H1 (cell line): ENCODE results near the gene GPR137. TPM values are rescaled to one million over a fixed set of nuclear protein-coding genes. Genes with fewer than 3 reads are reported as not detected.

Experiments
- CTCF ChIA-PET: fragments of 300-600 bp; sonication (Branson Sonifier 250); formaldehyde crosslinking; loops from one replicate; lab custom pipeline; 2021; ENCODE audit not compliant: partially characterized antibody; lab: Charles Lee
- POLR2A ChIA-PET: fragments of 300-600 bp; sonication (Branson Sonifier 250); formaldehyde crosslinking; loops from one replicate; lab custom pipeline; 2021; ENCODE audit warnings: inconsistent platforms; ENCODE audit not compliant: partially characterized antibody; lab: Charles Lee
- DNase-seq, 2 experiments: peaks; one replicate each; pipeline versions ENCODE4 v3.0.0 to v3.0.0-alpha.2; 2010 to 2022; ENCODE audit warnings: low spot score in 2 of 2, low read depth in 1 of 2, mixed read lengths in 1 of 2
- FAIRE-seq: peaks from 2 replicates; lab custom pipeline; 2011; peaks lifted over from hg19 to GRCh38; lab: Jason Lieb, UNC
- H2AFZ ChIP-seq: 2 replicates; pipeline ENCODE4 v1.8.1; 2012; ENCODE audit warnings: low read length, inconsistent platforms
- H2AK5ac ChIP-seq: 2 replicates; pipeline ENCODE4 v1.6.1; 2013; ENCODE audit warnings: low read depth, low read length
- H2BK120ac ChIP-seq: replicated peaks from 2 replicates; pipeline ENCODE3; 2013; ENCODE audit warnings: low read depth, low read length, inconsistent platforms
- H2BK12ac ChIP-seq: 2 replicates; pipeline ENCODE4 v1.6.1; 2013; ENCODE audit warnings: low read depth, low read length
- H2BK15ac ChIP-seq: 2 replicates; pipeline ENCODE4 v1.6.1; 2013; ENCODE audit warnings: low read length
- H2BK20ac ChIP-seq: 2 replicates; pipeline ENCODE4 v1.6.1; 2013; ENCODE audit warnings: low read length
- H2BK5ac ChIP-seq: 2 replicates; pipeline ENCODE4 v1.6.1; 2013; ENCODE audit warnings: low read depth, low read length
- H3K14ac ChIP-seq: 2 replicates; pipeline ENCODE4 v1.6.1; 2013; ENCODE audit warnings: inconsistent platforms; ENCODE audit not compliant: insufficient read length
- H3K18ac ChIP-seq: 2 replicates; pipeline ENCODE4 v1.6.1; 2013; ENCODE audit warnings: low read length; ENCODE audit errors: extremely low read depth
- H3K23ac ChIP-seq: 2 replicates; pipeline ENCODE4 v1.6.1; 2013; ENCODE audit warnings: inconsistent platforms; ENCODE audit not compliant: insufficient read length
- H3K23me2 ChIP-seq: 2 replicates; pipeline ENCODE4 v1.6.1; 2013; ENCODE audit warnings: low read depth, low read length
- H3K27ac ChIP-seq: 2 replicates; pipeline ENCODE4 v1.6.1; 2011; ENCODE audit warnings: low read depth, low read length, inconsistent platforms
- H3K27me3 ChIP-seq, 4 experiments: replicated peaks in 1 of 4; 1 replicate in 1 of 4; 2 replicates in 3 of 4; pipeline versions ENCODE4 v1.6.1 to v1.8.1; 2011 to 2013; ENCODE audit warnings: low read length in 3 of 4, mild to moderate bottlenecking in 3 of 4, inconsistent platforms in 2 of 4, mixed read lengths in 2 of 4, moderate library complexity in 1 of 4; ENCODE audit not compliant: control insufficient read depth in 3 of 4, insufficient read depth in 3 of 4; ENCODE audit errors: extremely low read depth in 1 of 4
- H3K36me3 ChIP-seq, 4 experiments: 2 replicates each; pipeline versions ENCODE4 v1.6.1 to v1.8.1; 2011 to 2013; ENCODE audit warnings: mild to moderate bottlenecking in 4 of 4, low read length in 3 of 4, moderate library complexity in 2 of 4, control low read depth in 1 of 4, inconsistent platforms in 1 of 4; ENCODE audit not compliant: insufficient read depth in 4 of 4, control insufficient read depth in 2 of 4
- H3K4ac ChIP-seq: replicated peaks from 2 replicates; pipeline ENCODE3; 2013; ENCODE audit warnings: low read length, low read depth, mixed read lengths, inconsistent platforms; ENCODE audit not compliant: insufficient read length
- H3K4me1 ChIP-seq, 4 experiments: replicated peaks in 1 of 4; 1 replicate in 1 of 4; 2 replicates in 3 of 4; pipeline versions ENCODE4 v1.6.1 to v1.8.1; 2011 to 2013; ENCODE audit warnings: low read length in 3 of 4, inconsistent platforms in 2 of 4, mixed read lengths in 1 of 4; ENCODE audit not compliant: insufficient read depth in 4 of 4, control insufficient read depth in 3 of 4
- H3K4me2 ChIP-seq, 2 experiments: 2 replicates each; pipeline versions ENCODE4 v1.6.1 to v1.8.1; 2011 to 2013; ENCODE audit warnings: low read depth in 2 of 2, low read length in 2 of 2, control low read depth in 1 of 2, inconsistent platforms in 1 of 2, mild to moderate bottlenecking in 1 of 2; ENCODE audit not compliant: insufficient read depth in 1 of 2
- H3K4me3 ChIP-seq, 4 experiments: fragments of 200-600, 300-600 bp in 1 of 4; sonication (generic), shearing (Covaris generic), sonication (Bioruptor Twin) in 1 of 4; 2 replicates each; pipeline versions ENCODE4 v1.5.1 to v1.8.1; 2011 to 2016; ENCODE audit warnings: low read length in 4 of 4, low read depth in 3 of 4, control low read depth in 2 of 4, inconsistent platforms in 2 of 4, mild to moderate bottlenecking in 2 of 4, mixed read lengths in 1 of 4, moderate library complexity in 1 of 4; ENCODE audit not compliant: insufficient read depth in 2 of 4; ENCODE audit errors: extremely low read depth in 1 of 4
- H3K56ac ChIP-seq: replicated peaks from 2 replicates; pipeline ENCODE3; 2013; ENCODE audit warnings: low read depth, mild to moderate bottlenecking, mixed read lengths, low read length, inconsistent platforms; ENCODE audit not compliant: insufficient read length
- H3K79me1 ChIP-seq: 2 replicates; pipeline ENCODE4 v1.6.1; 2013; ENCODE audit warnings: low read depth, low read length, control low read depth
- H3K79me2 ChIP-seq, 2 experiments: 2 replicates each; pipeline versions ENCODE4 v1.6.1 to v1.8.1; 2012 to 2013; ENCODE audit warnings: low read length in 2 of 2, mild to moderate bottlenecking in 2 of 2, inconsistent platforms in 1 of 2; ENCODE audit not compliant: insufficient read depth in 2 of 2, control insufficient read depth in 1 of 2
- H3K9ac ChIP-seq, 4 experiments: replicated peaks in 1 of 4; 1 replicate in 1 of 4; 2 replicates in 3 of 4; pipeline versions ENCODE4 v1.6.1 to v1.8.1; 2011 to 2013; ENCODE audit warnings: low read depth in 3 of 4, low read length in 3 of 4, control low read depth in 2 of 4, mild to moderate bottlenecking in 2 of 4, moderate library complexity in 2 of 4, inconsistent platforms in 1 of 4; ENCODE audit errors: extremely low read depth in 1 of 4
- H3K9me3 ChIP-seq, 2 experiments: 2 replicates each; pipeline versions ENCODE4 v1.6.1 to v1.8.1; 2012 to 2013; ENCODE audit warnings: mild to moderate bottlenecking in 2 of 2, moderate library complexity in 2 of 2, control low read depth in 1 of 2, inconsistent platforms in 1 of 2, low read depth in 1 of 2, low read length in 1 of 2, mixed read lengths in 1 of 2; ENCODE audit not compliant: insufficient read depth in 2 of 2
- H4K20me1 ChIP-seq, 2 experiments: replicated peaks in 1 of 2; 2 replicates each; pipeline versions ENCODE3 to v1.8.1; 2011 to 2013; ENCODE audit warnings: inconsistent platforms in 2 of 2, low read length in 2 of 2, mild to moderate bottlenecking in 1 of 2; ENCODE audit not compliant: insufficient read depth in 2 of 2, control insufficient read depth in 1 of 2
- H4K5ac ChIP-seq: 2 replicates; pipeline ENCODE4 v1.6.1; 2013; ENCODE audit warnings: low read length, low read depth, mixed read lengths, inconsistent platforms; ENCODE audit not compliant: insufficient read length
- H4K8ac ChIP-seq: 2 replicates; pipeline ENCODE4 v1.8.0; 2013; ENCODE audit warnings: mild to moderate bottlenecking, moderate library complexity, low read length, inconsistent platforms; ENCODE audit not compliant: insufficient read depth; ENCODE audit errors: extremely low read depth
- H4K91ac ChIP-seq: replicated peaks from 2 replicates; pipeline ENCODE3; 2013; ENCODE audit warnings: low read length, mixed read lengths, inconsistent platforms; ENCODE audit not compliant: insufficient read length
- KDM1A ChIP-seq: fragments of 200-600, 300-600 bp; sonication (generic); IDR thresholded peaks from 2 replicates; pipeline ENCODE4 v1.7.1; 2016; ENCODE audit warnings: mild to moderate bottlenecking, low read length, borderline replicate concordance
- SAP30 ChIP-seq: fragments of 300-600 bp; sonication (generic); IDR thresholded peaks from 2 replicates; pipeline ENCODE4 v1.7.1; 2012; ENCODE audit warnings: low read length, moderate library complexity, mild to moderate bottlenecking, inconsistent platforms; ENCODE audit not compliant: insufficient read depth, insufficient replicate concordance
- WGBS, 2 experiments: shearing (Covaris generic) in 1 of 2; methylation state at CpG; one replicate each; pipeline versions ENCODE4 v1.1.6 to v1.1.7; 2013 to 2015; ENCODE audit warnings: low lambda C conversion rate in 2 of 2, mixed read lengths in 2 of 2, inconsistent platforms in 1 of 2, low coverage in 1 of 2, missing lambda C conversion rate in 1 of 2; ENCODE audit not compliant: insufficient replicate concordance in 2 of 2, insufficient coverage in 1 of 2, insufficient read length in 1 of 2; ENCODE audit errors: extremely low coverage in 1 of 2, missing lambda C conversion rate in 1 of 2; 5-methylcytosine and 5-hydroxymethylcytosine counted together
- polyA plus RNA-seq, 7 experiments: library from polyadenylated mRNA; depleted of rRNA in 3 of 7; stranded (reverse) in 5 of 7; unstranded in 2 of 7; fragments of >200 nt in 5 of 7; fragments of 200-250 nt in 2 of 7; gene quantifications; 1 replicate in 5 of 7; 2 replicates in 1 of 7; 4 replicates in 1 of 7; pipeline versions ENCODE4 v1.2.1 to v1.2.3, GENCODE V29; 2011 to 2013; ENCODE audit warnings: missing spikeins in 2 of 7, mixed read lengths in 2 of 7
- total RNA-seq: library from RNA; stranded (reverse); fragmentation: NEBNext Ultra II Directional; extraction: Animal tissue kit (Norgen Biotek cat#: 25700); gene quantifications from 2 replicates; pipeline ENCODE4 v1.2.1, GENCODE V29; 2021

GPR137 gene
- total and polyA plus RNA-seq, 2 of the 8 experiments (the other 6 are each of a cell fraction or from before 2014, with no cell fraction given) = 36.2 to 37.8 TPM

DNA sequence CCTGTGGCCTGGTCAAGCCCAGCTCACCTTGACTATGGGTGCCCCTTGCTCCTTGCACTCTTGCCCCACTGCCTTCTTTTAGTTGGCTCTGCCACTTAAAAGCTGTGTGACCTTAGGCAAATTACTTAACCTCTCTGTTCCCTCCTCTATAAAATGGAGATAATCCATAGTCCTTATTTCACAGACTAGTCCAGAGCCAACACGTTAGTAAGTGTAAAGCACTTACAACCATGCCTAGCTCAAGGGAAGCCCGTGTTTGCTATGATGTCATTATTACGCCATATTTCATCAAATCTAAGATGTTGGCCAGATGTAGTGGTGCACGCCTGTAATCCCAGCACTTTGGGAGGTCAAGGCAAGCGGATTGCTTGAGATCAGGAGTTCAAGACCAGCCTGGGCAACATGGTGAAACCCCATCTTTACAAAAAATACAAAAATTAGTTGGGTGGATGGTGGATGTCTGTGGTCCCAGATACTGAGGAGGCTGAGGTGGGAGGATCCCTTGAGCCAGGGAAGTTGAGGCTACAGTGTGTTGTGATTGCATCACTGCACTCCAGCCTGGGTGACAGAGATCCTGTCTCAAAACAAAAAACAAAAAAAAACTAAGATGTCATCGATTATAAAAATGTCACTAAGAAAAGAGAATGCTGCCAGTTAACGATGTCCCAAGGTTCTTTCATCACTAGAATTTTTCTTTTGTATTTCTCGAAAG lies 52.0 kb downstream of the GPR137 start:
- DNase-seq (no peak), FAIRE-seq (no peak)
- POLR2A ChIA-PET = interaction anchor here (1.1 kb wide), 1 partner anchor 18 kb away, joined by 4 read pairs; no protein-coding TSS in a partner anchor
- H3K56ac ChIP-seq = no peak overlapping the region
- H3K4ac ChIP-seq = no peak overlapping the region
- peaks cover 0 to 2% (median 0%) of the 10 kb centered on the region in 4 experiments; a peak in 1 of 7 replicates for H3K27me3 ChIP-seq
- H3K36me3 ChIP-seq = no peaks in the 10 kb centered on the region
- CTCF ChIA-PET = interaction anchor here (0.6 to 37.6 kb wide), 6 partner anchors 12 to 83 kb away, joined by 3 to 614 read pairs (median 5); partner anchors contain the start of genes CATSPERZ, CCDC88B, ESRRA and PRDX5
- H3K23me2 ChIP-seq = peaks cover 11% of the 10 kb centered on the region; the same call in 1 of the 2 replicates
- H2BK15ac ChIP-seq = no peak overlapping the region
- no peak overlapping the region for H4K8ac ChIP-seq
- no peak overlapping the region for H2AFZ ChIP-seq
- TF ChIP-seq SAP30 (no peak), KDM1A (peak; percentile 86; the same call in 1 of the 2 replicates)
- no peak overlapping the region for H2BK12ac ChIP-seq
- H3K27ac ChIP-seq = no peak overlapping the region
- H4K20me1 ChIP-seq = no peaks in the 10 kb centered on the region
- H3K4me2 ChIP-seq = no peak overlapping the region
- WGBS, 2 experiments = 86% methylated on average over 8 of the region's 8 CpGs; no CpG with 5 or more reads in 1 of the 2 experiments
- H3K14ac ChIP-seq = no peak overlapping the region
- no peak overlapping the region for H2BK120ac ChIP-seq
- no peak overlapping the region for H3K18ac ChIP-seq
- no peak overlapping the region for H2BK5ac ChIP-seq
- H3K9ac ChIP-seq = no peak overlapping the region
- H3K23ac ChIP-seq = no peak overlapping the region
- no peak overlapping the region for H2BK20ac ChIP-seq
- H3K79me2 ChIP-seq = no peaks in the 10 kb centered on the region
- H3K4me1 ChIP-seq = peaks cover 0 to 19% (median 13%) of the 10 kb centered on the region in 4 experiments; a peak in 6 of 7 replicates
- H4K91ac ChIP-seq = no peak overlapping the region
- no peaks in the 10 kb centered on the region for H3K79me1 ChIP-seq
- H3K9me3 ChIP-seq = no peaks in the 10 kb centered on the region
- no peak overlapping the region for H3K4me3 ChIP-seq
- H4K5ac ChIP-seq = no peak overlapping the region
- no peak overlapping the region for H2AK5ac ChIP-seq
